Amniotic stem cell (primary cell): ENCODE data around the gene TGFBR3.

ENCODE experiments used
- DNase-seq: peaks from one replicate; lab custom pipeline; 2025; lab: John Stamatoyannopoulos, UW

Gene TGFBR3

DNA sequence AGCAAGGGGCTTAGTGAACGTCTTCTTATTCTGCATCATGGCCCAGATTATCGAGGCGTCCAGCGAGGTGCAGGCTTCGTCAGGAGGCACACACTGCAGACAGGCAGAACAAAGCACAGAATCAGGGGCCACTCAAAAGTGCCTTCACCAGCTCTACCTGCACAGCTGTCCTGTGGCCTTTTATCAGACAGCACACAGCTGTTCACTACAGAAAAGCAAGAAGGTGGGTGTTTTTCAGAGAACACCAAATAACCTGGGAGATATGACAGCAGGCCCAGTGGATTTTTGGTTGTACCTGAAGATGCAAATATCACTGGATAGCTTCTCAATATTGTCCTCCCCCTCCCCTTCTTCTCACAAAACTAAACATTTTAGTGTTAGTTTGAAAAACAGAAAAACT, 177.3 kb downstream of the TGFBR3 start:
- DNase-seq: no peak

DNA sequence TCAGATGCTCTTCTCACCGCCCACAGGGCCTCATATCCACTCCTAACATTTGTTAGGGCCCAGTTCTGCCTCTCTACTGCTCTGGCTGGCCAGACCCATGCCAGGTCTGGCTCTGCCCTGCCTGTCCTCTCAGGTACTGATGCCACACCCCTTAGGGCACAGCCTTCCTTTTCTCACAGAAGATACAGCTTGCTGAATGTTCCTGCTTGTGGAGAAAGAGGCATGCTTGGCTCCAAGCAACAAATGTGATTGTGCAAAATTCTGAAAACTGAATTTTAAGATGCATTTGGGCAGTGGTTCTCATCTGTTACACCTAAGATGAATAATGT, 178.1 kb downstream of the TGFBR3 start:
- no peak for DNase-seq

DNA sequence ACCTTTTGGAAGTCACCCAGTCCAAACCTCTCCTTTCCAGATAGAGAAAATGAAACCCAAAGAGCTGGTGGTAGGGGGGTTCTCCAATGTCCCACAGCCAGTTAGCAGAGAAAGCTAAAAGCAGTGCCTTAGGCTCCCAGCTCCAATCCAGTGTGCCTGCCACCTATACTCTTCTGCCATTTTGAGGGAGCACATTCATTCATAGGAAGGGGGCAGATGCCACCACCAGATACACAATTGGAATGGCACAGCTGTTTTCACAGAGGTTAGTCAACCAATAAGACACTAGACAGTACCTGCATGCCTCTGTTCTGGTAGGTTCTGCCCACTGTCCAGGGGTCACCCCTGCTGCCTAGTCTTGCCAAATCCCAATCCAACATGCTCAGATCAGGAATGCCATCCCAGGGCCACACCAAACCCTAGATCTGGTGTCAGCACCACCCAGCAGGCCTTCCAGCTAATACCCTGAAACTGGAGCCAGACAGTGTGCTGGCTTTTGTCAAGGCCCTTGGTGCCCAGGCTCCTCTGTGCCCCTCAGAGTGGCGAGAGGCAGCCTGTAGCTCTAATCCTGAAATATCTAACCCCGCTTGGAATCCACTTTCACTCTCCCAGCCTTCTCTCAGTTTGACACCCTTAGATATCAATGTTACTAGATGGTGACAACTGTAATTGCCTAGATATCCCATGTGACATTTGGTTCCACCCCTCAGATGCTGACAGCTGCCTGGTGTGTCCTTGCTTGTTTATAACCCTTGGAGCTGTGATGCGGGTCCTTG, 178.6 kb downstream of the TGFBR3 start:
- no peak for DNase-seq

DNA sequence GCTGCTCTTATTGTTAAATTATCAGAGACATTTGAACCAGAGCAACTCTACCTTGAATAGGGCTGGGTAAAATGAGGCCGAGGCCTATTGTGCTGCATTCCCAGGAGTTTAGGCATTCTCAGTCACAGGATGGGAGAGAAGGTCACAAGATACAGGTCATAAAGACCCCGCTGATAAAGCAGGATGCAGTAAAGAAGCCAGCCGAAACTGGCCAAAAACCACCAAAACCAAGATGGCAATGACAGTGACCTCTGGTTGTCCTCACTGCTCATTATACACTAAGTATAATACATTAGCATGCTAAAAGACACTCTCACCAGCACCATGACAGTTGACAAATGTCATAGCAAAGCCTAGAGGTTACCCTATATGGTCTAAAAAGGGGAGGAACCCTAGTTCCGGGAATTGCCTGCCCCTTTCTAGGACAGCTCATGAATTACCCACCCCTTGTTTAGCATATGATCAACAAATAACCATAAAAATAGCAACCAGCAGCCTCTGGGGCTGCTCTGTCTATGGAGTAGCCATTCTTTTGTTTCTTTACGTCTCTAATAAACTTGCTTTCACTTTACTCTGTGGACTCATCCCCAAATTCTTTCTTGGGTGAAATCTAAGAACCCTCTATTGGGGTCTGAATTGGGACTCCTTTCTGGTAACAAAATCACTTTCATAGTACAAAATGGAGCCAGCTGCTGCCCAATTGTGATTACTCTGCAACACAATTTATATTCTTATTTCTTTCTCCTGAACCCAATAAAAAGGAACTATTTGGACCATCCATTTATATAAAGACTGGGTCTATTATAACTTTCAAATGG, 179.6 kb downstream of the TGFBR3 start:
- no peak for DNase-seq

DNA sequence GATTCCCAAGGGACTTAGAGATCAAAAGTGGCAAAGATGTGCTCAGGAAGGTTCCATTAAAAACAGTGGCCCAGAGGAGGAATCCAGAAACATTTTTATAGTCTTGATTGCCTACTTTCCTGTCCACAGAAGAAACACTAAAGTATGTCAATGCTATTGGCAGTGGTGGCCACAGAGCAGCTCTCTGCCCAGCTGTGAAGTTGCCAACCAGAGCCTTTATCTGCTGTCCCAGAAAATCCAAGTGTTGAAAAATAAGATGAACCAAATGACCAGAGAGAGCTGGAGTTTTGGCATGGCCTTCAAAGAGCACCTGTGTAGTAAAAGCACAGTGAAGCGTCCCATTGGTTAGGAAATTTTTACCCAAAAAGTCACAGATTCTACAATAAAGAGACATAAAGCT, 181.2 kb downstream of the TGFBR3 start:
- DNase-seq: no peak

DNA sequence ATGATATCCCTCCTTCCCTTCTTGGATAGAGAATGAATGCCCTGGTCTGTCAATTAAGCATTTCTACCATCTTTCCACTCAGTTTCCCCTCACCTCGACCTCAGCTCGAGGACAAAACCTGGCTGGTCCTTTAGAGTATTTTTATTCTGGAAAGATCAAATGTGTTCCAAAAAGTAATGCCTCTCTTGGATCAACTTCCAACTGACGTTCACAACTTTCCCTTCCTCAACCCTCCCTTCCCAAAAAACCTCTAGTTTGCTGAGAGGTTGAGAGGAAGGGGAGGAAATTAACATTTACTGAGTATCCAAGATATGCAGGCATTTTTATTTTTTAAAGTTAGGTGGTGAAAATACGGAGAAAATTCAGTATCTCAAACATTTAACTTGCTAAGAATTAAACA, 182.9 kb downstream of the TGFBR3 start:
- no peak for DNase-seq

DNA sequence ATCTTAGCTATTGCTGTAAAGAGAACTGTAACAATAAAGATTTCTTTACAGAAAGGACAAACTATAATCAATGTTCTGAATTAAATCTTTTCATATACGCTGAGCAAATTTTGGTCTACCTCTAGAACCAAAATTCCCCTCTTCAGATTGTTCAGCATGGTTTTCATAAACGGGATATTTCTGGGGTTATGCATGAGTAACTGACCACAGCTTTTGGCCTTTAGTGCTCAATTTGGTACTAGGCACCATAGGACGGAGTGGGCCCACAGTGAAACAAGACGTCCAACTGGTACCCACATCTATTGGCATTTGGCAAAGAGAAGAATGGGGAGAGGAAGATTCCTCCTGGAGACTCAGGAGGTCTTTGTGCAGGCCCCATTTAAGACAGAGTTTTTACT, 184.5 kb downstream of the TGFBR3 start:
- DNase-seq: no peak

DNA sequence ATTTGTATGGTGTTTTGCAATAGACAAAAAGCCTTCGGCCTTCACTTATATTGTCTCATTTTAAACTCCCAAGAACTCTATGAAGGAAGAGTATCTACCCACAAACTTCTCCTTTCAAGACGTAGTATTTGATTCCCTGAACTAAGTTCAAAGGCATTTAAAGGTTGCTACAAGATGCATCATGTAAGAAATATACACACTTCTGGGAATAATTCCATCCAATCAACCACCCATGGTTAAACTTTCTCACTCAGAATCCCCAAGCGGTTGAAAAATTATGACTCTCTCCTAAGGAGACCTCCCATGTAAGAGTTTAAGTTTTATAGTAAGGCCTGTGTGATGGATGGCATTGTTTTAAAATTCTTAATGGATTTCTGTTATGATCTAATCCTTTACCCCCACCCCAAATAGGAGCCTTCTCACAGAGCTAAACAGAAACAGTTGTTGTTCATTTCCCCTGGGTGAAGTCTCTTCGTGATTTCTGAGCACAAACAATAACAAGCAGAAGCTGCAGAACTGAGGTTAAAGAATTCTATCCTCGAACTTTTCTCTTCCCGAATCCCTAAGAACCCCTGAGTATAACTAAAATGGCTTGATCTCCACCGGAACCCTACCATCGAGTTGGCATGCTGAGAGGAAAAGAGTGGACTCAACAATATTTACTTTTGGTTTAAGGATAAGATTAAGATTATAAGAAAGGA, 185.0 kb downstream of the TGFBR3 start:
- peak; percentile 45 for DNase-seq

DNA sequence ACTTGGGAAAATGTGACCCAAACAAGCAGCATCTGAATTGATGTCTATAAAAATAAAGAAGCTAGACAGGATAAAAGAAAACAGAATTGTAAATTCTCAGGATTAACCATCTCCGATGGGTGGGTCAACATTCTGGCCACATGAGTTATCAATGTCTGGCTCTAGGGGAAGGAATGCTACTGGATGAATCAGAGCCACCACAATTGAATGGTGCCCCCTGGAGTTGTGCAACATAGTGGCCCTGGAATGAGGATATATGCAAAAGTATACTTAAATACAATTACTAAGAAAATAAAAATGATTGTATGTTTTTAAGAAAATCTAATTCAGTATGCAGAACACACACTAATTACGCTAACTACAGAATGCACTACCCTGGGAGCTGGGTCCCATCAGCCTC, 185.6 kb downstream of the TGFBR3 start:
- DNase-seq: peak; percentile 4

DNA sequence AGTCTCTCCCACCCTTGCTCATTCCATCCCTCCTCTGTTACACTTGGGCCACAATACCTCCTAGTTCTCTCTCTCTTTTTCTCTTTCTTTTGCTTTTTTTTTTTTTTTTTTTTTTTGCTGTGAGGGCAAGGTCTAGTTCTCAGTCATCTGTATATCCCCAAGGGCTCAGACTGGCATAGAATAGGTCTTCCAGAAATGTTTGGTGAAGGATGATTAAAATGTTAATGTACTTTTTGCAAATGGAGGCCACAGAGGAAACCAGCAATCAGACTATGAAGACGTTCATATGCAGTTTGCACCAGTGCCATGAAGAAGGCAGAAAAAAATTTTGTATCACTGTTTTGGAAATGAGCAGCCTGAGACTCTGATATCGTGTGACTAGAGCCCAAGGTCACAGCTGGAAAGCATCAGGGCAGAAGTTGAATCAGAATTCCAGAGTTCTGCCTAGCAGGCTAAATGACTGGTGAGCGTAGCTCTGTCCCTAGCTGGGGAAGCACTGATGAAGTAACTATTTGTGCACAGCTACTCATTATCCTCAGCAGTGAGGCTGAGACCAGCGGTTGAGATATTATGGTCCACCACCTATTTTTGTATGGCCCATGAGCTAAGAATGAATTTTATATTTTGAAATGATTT, 186.5 kb downstream of the TGFBR3 start:
- DNase-seq: peak; percentile 76

DNA sequence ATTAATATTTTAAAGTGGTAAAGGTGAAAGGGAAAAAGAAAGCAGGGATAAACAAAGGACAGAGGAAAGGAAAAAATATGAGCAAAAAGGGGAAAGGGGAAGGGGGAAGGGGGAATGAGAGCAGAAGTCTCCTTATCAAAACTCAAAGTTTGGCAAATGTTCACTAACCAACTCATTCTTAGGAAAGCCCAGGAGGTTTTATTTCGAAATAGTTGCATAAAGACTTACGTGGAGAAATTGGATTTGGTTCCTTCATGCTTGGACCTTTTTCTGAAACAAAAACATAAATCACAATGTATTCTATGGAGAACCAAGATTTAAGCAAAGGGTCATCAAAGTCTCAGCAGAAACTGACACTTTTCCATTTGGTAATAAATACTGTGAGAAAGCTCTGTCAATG, 188.1 kb downstream of the TGFBR3 start:
- DNase-seq: no peak

DNA sequence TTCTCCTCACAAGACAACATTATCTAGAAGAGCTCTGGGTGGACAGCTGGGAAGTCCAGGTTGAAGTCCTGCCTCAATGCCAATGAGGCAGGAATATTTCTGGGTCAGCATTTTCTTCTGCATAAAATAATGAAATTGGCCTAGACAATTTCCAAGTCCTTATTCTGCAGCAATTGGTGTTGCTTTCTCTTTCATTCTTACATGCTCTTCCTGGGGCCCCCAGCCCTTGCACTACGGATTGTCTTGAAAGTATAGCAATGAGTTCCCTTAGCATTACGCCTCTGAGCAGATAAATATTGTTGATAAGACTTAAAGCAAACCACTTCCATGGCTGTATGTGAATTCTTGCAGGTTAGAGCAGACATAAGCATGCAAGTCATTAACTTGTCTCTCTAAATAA, 188.5 kb downstream of the TGFBR3 start:
- DNase-seq: no peak

DNA sequence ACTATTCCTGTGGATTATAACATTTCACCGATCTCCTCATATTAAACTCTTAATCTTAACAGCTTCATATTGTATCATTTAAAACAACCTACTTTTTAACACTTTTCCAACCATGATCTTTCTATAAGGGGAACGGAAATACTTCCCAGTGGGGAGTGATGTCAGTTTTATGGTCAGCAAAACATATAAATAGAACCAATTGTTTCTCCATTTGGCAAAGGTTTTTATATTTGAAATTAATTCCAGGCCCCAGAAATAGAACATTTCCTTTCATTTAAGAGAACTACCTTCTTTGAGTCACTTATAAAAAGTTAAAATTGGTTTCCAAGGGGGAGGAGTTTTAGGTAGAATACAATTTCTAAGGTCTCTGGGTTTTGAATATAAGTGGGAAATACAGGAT, 189.6 kb downstream of the TGFBR3 start:
- DNase-seq: no peak

DNA sequence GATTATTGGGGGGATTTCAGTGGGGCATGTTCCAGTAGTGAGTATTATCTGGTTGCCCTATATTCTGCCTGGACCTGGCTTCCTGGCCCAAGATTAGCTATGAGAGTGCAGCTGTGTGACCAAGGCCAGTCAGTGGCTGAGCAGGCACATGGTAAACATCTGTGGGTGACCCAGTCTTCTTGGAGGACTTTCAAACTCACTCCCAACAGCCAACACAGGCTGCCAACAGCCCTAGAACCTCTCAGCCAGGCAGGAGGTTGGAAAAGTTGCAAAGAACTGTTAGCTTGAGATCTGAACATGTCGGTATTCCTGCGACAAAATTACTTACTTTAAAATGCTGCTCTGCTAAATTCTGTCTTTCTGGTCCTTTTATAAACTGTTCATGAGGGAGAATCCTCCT, 192.4 kb downstream of the TGFBR3 start:
- no peak for DNase-seq

DNA sequence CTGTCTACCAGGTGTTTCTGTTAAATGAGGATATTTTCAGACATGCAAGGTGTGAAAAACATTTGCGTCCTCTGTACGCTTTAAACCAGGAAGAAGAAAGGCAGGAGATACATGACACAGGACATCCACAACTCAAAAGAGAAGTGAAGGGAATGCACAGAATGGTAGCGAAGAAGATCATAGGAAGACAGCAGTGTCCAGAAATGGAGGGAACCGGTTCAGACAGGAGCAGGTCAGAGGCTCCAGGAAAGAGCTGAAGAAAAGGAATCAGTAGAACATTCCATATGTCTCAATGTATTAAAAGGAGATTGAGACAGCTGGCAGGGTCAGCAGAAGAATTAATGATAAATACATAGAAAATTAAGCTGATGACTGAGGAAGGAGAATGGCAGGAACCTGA, 194.4 kb downstream of the TGFBR3 start:
- DNase-seq: no peak

DNA sequence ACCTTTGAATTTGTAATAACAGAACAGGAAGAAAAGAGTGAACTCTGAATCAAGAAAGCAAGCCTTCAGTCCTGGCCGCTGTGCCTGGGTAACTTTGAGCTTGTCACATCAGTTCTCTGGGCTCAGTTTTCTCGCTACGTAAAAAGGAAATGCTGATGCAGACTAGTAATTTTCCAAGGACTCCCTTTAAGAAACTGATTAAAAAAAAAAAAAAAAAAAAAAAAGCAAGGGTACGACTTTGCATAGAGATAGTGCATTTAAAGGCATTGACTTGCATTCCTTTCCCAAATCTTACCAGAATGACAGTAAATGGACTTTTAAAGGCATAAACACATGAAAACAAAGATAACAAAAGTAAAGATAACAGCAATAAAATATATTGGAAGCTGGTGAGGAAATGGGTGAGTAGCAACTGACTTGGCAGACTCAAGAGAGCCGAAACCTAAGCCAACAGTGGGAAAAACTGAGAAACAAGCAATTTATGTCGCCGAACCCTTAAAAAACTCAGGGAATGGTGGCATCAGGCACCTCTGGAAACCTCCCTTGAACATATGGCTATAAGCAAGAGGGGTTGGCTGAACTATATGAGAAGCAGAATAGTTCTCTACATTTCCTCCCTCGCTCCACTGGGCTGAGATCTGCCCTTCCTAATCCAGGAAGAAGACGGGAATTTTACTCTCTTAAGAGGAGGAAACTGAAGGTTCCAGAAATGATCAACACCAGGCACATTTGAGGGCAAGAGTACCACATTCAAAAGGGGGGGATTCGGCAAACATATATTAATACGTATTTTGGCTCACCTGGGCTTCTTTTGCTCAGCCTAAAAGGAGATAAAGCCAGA, 196.1 kb downstream of the TGFBR3 start:
- DNase-seq: no peak

DNA sequence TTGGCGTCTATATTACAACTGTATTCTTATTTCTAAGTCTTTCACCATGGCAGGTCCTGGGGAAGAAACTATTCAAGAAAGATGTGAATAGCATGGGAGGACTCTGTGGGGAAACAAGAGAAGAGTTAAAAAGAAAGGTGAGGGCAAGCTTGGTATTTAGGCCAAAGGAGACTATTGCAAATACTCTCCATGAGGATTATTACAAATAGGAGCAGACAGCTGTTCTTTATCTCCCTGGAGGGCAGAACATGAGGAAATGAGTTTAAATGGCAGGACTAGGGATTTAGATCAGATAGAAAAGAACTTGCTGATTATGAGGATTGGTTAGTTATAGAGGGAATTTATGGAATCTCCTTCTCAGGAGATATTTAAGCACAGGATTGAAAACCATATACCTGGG, 198.5 kb downstream of the TGFBR3 start:
- no peak for DNase-seq

DNA sequence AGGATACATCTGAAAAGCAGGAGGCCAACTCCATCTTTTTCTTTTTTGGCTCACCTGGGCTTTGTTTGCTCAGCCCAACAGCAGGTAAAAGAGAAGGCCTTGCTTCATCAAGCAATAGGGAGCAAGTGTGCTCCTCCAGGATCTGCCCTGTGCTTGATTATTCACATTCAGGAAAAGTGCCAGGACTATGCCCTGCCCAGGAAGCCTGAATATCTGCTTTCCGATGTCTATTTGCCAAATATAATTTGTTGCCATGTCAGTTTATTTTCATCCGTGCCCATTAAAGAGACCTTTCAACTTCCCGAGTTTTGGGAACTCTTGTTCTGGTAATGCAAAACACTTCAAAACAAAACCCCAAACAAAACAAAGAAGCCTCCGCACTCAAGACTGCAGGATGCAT, 200.0 kb downstream of the TGFBR3 start:
- DNase-seq: no peak

DNA sequence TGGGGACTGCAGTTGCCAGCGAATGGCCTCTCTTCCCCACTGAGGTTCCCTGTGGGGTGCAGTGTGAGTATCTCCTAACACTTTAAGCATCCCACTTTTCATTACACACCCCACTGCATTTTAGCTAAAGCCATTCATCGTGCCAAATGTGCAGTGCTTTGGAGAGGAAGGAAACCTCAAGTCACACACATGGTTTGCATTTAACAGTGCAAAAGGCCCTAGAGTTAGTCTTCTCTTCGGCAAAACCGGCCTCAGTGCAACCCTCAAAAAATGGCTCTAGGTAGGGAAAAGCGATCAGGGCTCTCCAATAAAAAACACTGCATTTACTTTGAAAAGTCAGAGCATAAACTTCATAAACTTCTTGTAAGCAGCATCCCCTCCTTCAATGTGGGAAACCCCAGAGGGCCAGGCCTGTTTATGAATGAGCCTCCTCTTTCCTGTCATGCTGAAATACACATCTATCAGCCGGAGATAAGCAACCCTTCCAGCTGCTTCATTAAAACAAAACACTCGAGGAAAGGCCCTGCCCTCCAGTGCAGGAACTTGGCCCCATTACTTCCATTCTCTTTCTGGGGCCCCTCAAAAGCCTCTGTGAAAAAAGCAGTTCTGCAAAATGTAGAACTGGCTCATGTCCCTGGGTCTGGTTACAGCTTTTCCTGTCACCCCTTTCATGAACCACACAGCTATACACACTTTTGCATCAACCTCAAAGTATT, 201.3 kb downstream of the TGFBR3 start:
- no peak for DNase-seq

DNA sequence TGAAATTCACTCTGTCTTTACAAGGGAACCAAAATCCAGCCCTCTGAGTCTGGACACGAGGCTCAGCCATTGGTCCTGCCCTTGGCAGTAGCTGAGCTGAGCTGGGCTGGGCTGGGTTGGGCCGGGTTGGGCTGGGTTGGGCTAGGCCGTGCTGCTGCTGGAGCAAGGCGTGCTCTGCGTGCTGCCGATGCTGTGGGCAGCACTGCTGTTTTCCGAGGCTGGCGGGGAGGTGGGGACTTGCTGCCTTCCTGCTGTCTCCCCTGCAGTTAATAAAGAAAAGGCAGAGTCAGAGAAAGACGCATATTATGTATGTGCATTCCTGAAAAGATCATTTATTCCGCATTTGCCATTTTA, 202.4 kb downstream of the TGFBR3 start:
- DNase-seq: no peak
